ENCODE results near the gene HP. TPM values are rescaled to one million over a fixed set of nuclear protein-coding genes. Genes with fewer than 3 reads are reported as not detected.

The HP gene
- total RNA-seq, 1 experiment from 2014 or later: 0.29 TPM

DNA sequence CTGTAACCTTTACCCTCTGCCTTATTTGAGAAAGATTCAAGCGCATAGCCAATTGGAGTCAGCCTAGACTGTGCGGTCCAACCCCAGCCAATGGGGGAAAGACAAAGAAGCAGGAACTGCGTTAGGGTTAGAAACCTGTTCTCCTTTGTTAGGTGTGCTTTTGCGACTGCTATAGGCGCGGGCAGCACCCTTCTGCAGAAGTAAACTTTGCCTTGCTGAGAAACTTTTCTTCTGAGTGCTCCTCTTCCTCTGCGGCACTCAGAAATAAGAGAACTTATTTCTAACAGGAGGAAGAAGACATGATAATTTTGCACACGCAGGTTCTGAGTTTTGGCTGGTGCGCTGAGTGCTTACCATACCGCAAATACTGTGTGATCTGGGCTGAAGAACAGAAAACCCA lies 30.1 kb downstream of the HP start:
- peaks cover 7% of the 10 kb centered on the region; the same call in 1 of the 2 replicates for H3K9me3 ChIP-seq (replicated peaks)
- no peak overlapping the region for H3K27ac ChIP-seq
- H3K4me1 ChIP-seq (replicated peaks): peaks cover 5% of the 10 kb centered on the region
- no peak overlapping the region for H3K4me3 ChIP-seq
- H3K36me3 ChIP-seq: peaks cover 49% of the 10 kb centered on the region
- no peak for DNase-seq (ENCODE audit: low read depth in 1 of 2, low spot score in 2 of 2)
- no peaks in the 10 kb centered on the region for H3K27me3 ChIP-seq (replicated peaks)

DNA sequence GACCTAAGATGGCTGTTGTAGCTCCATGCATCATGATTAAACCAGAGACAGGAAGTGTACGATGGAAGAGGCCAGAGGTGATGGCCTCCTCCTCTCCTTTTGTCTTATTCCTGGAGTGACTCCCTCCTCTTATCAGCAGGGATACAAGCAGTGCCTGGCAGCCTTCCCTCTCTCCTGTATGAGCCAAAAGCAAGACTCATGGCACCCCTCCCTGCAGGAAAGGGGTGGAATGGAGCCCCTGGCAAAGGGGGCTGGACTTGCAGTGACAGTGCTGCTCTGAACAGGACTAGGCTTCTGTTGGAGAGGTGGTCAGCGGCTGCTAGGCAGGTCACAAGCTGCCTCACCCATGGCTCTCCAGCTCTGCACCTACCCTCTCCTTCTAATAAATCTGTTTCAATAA lies 30.7 kb downstream of the HP start:
- no peak overlapping the region for H3K4me3 ChIP-seq
- H3K9me3 ChIP-seq (replicated peaks): peaks cover 7% of the 10 kb centered on the region; the same call in 1 of the 2 replicates
- H3K36me3 ChIP-seq: peaks cover 55% of the 10 kb centered on the region
- DNase-seq (ENCODE audit: low read depth in 1 of 2, low spot score in 2 of 2): no peak
- peaks cover 5% of the 10 kb centered on the region for H3K4me1 ChIP-seq (replicated peaks)
- H3K27me3 ChIP-seq (replicated peaks): no peaks in the 10 kb centered on the region
- H3K27ac ChIP-seq: no peak overlapping the region

DNA sequence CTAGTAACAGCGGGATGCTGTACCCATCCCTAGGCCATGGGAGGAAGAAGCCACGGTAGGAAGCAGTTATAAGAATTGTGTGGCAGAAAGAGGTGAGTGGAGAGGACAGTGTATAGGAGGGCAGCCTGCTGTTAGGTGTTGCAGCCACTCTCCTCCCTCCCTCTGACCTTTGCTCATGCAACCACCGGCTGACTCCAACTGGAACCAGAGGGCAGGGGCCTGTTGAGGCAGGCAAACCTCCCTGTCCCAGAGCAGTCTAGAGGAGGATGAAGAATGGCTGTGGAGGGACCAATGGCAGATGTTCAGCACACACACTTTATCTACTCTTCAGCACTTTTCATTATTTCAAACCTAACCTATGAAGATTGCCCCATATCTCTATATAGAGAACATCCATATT lies 36.9 kb downstream of the HP start:
- Histone ChIP-seq H3K9me3 (replicated peaks) (no peaks in the 10 kb centered on the region), H3K4me1 (replicated peaks) (peaks cover 13% of the 10 kb centered on the region), H3K27ac (no peak overlapping the region), H3K4me3 (no peak overlapping the region), H3K36me3 (peaks cover 53% of the 10 kb centered on the region), H3K27me3 (replicated peaks) (no peaks in the 10 kb centered on the region)
- DNase-seq (ENCODE audit: low read depth in 1 of 2, low spot score in 2 of 2): no peak

DNA sequence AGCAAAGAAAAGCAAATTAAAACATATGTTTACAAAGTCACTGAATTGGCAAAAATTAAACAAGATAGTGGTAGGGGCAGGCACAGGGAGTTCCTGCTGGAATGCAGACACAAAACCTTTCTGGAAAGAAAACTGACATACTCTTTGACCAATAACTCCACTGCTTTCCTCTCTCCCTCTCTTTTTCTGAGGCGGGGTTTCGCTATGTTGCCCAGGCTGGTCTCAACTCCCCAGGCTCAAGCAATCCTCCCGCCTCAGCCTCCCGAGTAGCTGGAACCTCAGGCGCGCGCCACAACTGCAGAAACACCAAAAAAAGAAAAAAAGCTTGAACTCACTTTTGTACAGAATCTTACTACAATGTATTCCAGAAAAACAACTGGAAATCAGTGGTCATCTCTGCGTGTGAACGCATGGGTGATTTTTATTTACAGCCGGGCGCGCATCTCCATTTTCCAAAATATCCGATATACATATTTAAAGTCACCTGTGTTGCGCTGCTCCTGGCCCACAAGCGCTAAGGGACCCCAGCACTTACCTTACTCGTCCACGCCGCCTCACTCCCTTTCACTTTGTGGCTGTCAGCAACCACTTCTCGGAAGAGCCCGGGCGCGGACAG lies 38.6 kb downstream of the HP start:
- peak overlapping the region; percentile 67 for H3K4me3 ChIP-seq
- peak overlapping the region; percentile 50 for H3K27ac ChIP-seq
- no peaks in the 10 kb centered on the region for H3K9me3 ChIP-seq (replicated peaks)
- H3K36me3 ChIP-seq: peaks cover 55% of the 10 kb centered on the region
- H3K27me3 ChIP-seq (replicated peaks): no peaks in the 10 kb centered on the region
- peaks cover 13% of the 10 kb centered on the region for H3K4me1 ChIP-seq (replicated peaks)
- peak; percentile 57 to 68 for DNase-seq (ENCODE audit: low read depth in 1 of 2, low spot score in 2 of 2)

DNA sequence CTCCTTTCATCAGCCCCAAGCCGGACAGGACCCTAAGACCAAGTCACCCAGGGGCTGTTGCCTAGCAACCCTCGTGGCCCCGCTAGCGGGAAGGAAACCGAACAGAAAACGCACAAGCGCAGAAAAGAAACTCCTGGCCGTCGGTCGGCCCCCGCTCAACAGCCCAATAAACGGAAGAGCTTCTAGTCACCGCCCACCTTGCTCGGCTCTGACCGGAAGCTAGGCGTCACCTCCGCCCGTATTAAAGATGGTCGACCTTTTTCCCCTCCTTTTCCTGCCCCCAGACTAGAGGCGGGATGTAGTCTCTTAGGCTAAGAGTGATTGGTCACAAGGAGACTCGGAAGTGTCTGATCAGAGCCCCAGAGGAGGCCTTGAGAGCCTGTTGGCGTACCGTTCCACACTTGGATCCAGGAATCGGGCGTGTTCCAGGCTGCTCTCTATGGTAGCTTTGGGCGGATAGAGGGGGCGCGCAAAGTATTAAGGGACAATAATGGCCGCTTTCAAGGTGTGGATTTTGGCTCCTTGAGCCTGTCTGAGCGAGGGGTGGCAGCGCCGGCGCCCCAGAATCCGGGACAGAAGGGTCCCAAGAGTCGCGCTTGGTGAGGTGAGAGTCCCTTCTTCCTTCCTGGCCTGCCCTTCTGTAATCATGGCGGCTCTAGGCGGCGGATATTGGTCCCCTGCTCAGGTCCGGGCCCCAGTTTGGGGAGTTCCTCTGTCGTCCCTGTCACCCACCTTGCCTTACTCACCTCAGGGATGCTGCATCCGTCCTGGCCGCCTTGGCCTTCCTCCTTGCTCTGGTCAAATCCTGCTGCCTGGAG lies 39.4 kb downstream of the HP start, which contains the start of the genes DHX38 and TXNL4B:
Gene DHX38 (plus strand): TSS at position 400 of the 818 bp plus-strand sequence. CDS start 2,311 bp downstream, outside the sequence.
Gene TXNL4B (minus strand): TSS at position 173 of the 818 bp plus-strand sequence. CDS start 2,871 bp downstream, outside the sequence.
- H3K9me3 ChIP-seq (replicated peaks): no peaks in the 10 kb centered on the region
- peaks cover 55% of the 10 kb centered on the region for H3K36me3 ChIP-seq
- peak within 1 kb of the TSS; percentile 67 for H3K4me3 ChIP-seq
- H3K27ac ChIP-seq: peak within 1 kb of the TSS; percentile 70
- peaks cover 13% of the 10 kb centered on the region for H3K4me1 ChIP-seq (replicated peaks)
- H3K27me3 ChIP-seq (replicated peaks): no peaks in the 10 kb centered on the region
- peak; percentile 96 to 98 for DNase-seq (ENCODE audit: low read depth in 1 of 2, low spot score in 2 of 2)

DNA sequence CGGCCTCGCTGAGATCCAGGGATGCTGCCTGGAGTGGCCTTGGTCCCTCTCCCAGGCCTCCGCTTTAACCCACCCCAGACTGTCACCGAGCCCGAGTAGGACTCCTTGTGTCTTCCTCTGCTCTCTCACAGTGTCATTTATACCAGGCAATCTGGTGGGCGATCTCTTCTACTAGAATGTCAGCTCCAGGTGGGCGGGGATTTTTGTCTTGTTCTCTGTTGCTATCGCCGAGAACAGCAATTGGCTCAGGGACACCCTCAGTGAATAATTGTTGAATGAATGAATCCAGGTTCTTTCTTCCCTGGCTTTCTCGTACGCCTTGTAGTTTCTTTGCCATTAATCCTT lies 39.9 kb downstream of the HP start:
- Histone ChIP-seq H3K4me1 (replicated peaks) (peaks cover 13% of the 10 kb centered on the region), H3K4me3 (peak overlapping the region; percentile 67), H3K27ac (peak overlapping the region; percentile 70), H3K9me3 (replicated peaks) (no peaks in the 10 kb centered on the region), H3K36me3 (peaks cover 55% of the 10 kb centered on the region), H3K27me3 (replicated peaks) (no peaks in the 10 kb centered on the region)
- DNase-seq (ENCODE audit: low read depth in 1 of 2, low spot score in 2 of 2): no peak

DNA sequence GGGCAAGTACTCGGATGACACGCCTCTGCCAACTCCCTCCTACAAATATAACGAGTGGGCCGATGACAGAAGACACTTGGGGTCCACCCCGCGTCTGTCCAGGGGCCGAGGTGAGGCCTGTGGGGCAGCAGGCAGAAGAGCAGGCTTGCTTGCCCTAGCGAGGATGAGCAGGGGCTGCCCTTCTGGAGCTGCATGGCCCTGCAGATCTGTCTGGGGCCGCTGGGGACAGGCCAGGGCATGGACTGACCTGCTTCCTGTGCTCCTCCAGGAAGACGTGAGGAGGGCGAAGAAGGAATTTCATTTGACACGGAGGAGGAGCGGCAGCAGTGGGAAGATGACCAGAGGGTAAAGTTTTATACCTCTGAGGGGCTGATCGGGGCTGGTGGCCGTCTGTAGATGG lies 44.6 kb downstream of the HP start:
- Histone ChIP-seq H3K9me3 (replicated peaks) (no peaks in the 10 kb centered on the region), H3K27me3 (replicated peaks) (no peaks in the 10 kb centered on the region), H3K36me3 (peaks cover 84% of the 10 kb centered on the region), H3K4me3 (no peak overlapping the region), H3K4me1 (replicated peaks) (peaks cover 8% of the 10 kb centered on the region; the same call in 1 of the 2 replicates), H3K27ac (no peak overlapping the region)
- DNase-seq (ENCODE audit: low read depth in 1 of 2, low spot score in 2 of 2): no peak

DNA sequence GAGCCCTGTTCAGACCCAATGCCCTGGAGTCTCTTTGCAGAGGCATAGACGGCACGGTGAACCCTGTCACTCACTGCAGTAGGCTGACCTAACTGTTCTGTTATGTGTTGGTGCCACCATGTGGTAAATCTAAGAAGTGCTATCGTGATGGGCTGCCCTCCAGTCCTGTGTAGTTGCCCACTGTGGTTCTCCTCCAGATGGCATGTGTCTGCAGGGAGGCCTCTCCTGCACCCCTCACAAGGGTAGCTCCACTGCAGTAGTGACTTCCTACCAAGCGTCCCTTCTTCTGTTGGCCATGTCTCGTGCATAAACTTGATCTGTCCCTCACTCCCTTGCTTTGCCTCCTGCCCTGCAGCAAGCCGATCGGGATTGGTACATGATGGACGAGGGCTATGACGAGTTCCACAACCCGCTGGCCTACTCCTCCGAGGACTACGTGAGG lies 45.1 kb downstream of the HP start:
- Histone ChIP-seq H3K4me1 (replicated peaks) (peaks cover 8% of the 10 kb centered on the region; the same call in 1 of the 2 replicates), H3K27ac (no peak overlapping the region), H3K36me3 (peaks cover 86% of the 10 kb centered on the region), H3K27me3 (replicated peaks) (no peaks in the 10 kb centered on the region), H3K4me3 (no peak overlapping the region), H3K9me3 (replicated peaks) (no peaks in the 10 kb centered on the region)
- peak; percentile 27 to 58 for DNase-seq (ENCODE audit: low read depth in 1 of 2, low spot score in 2 of 2)

DNA sequence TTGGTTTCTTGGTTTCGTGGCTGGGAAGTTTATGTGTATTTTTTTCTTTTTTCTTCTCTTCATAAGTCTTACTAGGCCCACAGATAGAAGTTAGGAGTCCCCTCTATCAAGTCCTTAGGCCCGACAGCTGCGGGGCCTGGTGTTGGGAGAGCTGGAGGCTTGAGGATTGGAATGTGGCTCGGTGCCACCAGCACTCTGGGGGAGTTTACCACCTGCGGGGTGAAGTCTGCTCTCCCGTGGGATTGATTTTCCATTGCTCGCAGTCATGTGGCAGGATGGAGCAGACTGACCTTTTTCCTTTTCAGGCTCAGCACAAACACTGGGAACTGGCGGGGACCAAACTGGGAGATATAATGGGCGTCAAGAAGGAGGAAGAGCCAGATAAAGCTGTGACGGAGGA lies 46.9 kb downstream of the HP start:
- Histone ChIP-seq H3K4me1 (replicated peaks) (no peaks in the 10 kb centered on the region), H3K36me3 (peaks cover 100% of the 10 kb centered on the region), H3K9me3 (replicated peaks) (no peaks in the 10 kb centered on the region), H3K27ac (no peak overlapping the region), H3K27me3 (replicated peaks) (no peaks in the 10 kb centered on the region), H3K4me3 (no peak overlapping the region)
- DNase-seq (ENCODE audit: low read depth in 1 of 2, low spot score in 2 of 2): no peak

DNA sequence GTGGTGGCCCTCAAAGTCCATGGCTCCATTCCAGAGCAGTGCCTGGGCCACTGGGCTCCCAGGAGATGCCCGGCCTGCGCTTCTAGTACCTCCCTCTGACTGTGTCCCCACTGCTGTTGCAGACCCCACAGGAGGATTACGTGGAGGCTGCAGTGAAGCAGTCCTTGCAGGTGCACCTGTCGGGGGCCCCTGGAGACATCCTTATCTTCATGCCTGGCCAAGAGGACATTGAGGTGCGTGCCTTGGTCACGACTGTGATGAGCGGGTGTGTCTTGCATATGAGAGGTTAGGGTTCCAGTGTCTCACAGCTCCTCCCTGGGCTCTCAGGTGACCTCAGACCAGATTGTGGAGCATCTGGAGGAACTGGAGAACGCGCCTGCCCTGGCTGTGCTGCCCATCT lies 50.6 kb downstream of the HP start:
- Histone ChIP-seq H3K36me3 (peaks cover 100% of the 10 kb centered on the region), H3K4me1 (replicated peaks) (no peaks in the 10 kb centered on the region), H3K4me3 (no peak overlapping the region), H3K27me3 (replicated peaks) (no peaks in the 10 kb centered on the region), H3K27ac (no peak overlapping the region), H3K9me3 (replicated peaks) (no peaks in the 10 kb centered on the region)
- DNase-seq (ENCODE audit: low read depth in 1 of 2, low spot score in 2 of 2): peak in 1 of 2 experiments; percentile 24

DNA sequence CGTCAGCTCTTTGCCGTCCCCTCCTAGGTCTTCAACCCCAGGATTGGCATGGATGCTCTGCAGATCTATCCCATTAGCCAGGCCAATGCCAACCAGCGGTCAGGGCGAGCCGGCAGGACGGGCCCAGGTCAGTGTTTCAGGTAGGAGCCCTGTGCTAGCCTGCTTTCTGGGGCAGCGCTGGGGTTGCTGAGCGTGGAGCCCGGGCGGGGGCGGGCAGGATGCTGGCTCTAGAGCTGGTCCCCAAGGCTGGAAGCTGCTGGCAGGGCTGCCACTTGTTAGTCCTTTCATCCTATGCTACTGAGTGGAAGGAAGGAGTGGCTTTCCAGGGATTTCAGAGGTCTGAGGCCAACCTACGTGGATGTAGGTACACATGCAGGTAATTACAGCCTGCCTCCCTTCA lies 51.7 kb downstream of the HP start:
- no peak overlapping the region for H3K4me3 ChIP-seq
- H3K4me1 ChIP-seq (replicated peaks): no peaks in the 10 kb centered on the region
- peak in 1 of 2 experiments; percentile 32 for DNase-seq (ENCODE audit: low read depth in 1 of 2, low spot score in 2 of 2)
- no peak overlapping the region for H3K27ac ChIP-seq
- H3K9me3 ChIP-seq (replicated peaks): no peaks in the 10 kb centered on the region
- H3K27me3 ChIP-seq (replicated peaks): no peaks in the 10 kb centered on the region
- peaks cover 100% of the 10 kb centered on the region for H3K36me3 ChIP-seq

DNA sequence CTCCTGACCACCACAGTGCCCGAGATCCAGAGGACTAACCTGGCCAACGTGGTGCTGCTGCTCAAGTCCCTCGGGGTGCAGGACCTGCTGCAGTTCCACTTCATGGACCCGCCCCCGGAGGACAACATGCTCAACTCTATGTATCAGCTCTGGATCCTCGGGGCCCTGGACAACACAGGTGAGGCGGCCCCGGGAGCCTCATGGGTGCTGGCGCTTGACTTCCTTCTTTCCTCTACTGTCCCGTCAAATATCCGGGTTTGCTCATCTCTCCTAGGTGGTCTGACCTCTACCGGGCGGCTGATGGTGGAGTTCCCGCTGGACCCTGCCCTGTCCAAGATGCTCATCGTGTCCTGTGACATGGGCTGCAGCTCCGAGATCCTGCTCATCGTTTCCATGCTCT lies 53.1 kb downstream of the HP start:
- Histone ChIP-seq H3K9me3 (replicated peaks) (no peaks in the 10 kb centered on the region), H3K36me3 (peaks cover 100% of the 10 kb centered on the region), H3K4me3 (no peak overlapping the region), H3K4me1 (replicated peaks) (no peaks in the 10 kb centered on the region), H3K27ac (no peak overlapping the region), H3K27me3 (replicated peaks) (no peaks in the 10 kb centered on the region)
- peak in 1 of 2 experiments; percentile 38 for DNase-seq (ENCODE audit: low read depth in 1 of 2, low spot score in 2 of 2)

DNA sequence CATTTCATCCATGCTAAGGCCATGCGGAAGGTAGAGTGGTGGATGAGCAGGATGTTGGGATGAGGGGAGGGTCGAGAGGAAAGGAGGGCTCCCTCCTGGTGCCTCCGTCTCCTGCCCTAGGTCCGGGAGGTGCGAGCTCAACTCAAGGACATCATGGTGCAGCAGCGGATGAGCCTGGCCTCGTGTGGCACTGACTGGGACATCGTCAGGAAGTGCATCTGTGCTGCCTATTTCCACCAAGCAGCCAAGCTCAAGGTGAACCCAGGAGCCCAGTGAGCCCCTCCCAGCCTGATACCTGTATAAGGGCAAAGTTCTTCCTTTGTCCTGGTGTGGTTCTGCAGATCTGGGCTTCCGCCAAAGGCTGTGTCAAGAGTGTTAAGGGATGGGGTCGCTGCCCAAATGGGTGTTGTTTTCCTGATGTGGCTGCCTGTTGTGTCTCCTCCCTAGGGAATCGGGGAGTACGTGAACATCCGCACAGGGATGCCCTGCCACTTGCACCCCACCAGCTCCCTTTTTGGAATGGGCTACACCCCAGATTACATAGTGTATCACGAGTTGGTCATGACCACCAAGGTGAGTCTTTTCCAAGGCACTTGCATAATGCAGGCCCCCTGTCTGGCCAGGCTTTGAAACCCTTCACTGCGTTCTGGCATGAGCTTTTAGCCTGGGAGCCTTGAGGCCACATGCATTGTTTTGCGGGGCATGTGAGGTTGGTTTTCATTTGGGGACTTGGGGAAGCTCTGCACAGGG lies 54.2 kb downstream of the HP start:
- Histone ChIP-seq H3K27me3 (replicated peaks) (no peaks in the 10 kb centered on the region), H3K4me1 (replicated peaks) (no peaks in the 10 kb centered on the region), H3K4me3 (no peak overlapping the region), H3K27ac (no peak overlapping the region), H3K36me3 (peaks cover 91% of the 10 kb centered on the region), H3K9me3 (replicated peaks) (no peaks in the 10 kb centered on the region)
- peak in 1 of 2 experiments; percentile 38 for DNase-seq (ENCODE audit: low read depth in 1 of 2, low spot score in 2 of 2)

Data from SJSA1 (cell line).